Activated naive CD8-positive, alpha-beta T cell (primary cell): ENCODE measurements around the gene TDRD3.

Source experiments
- H3K27ac Mint-ChIP-seq: one replicate; pipeline ENCODE4 v1.8.0; 2021; ENCODE audit warnings: mixed read lengths
- H3K27me3 Mint-ChIP-seq: one replicate; pipeline ENCODE4 v1.8.0; 2021; ENCODE audit warnings: mixed read lengths
- H3K36me3 Mint-ChIP-seq: one replicate; pipeline ENCODE4 v1.8.0; 2021; ENCODE audit warnings: mixed read lengths
- H3K4me1 Mint-ChIP-seq: one replicate; pipeline ENCODE4 v1.8.0; 2021; ENCODE audit warnings: low read depth, mixed read lengths
- H3K4me3 Mint-ChIP-seq: one replicate; pipeline ENCODE4 v1.8.0; 2021; ENCODE audit warnings: mild to moderate bottlenecking, mixed read lengths
- H3K9me3 Mint-ChIP-seq: one replicate; pipeline ENCODE4 v1.8.0; 2021; ENCODE audit warnings: low read depth, mixed read lengths

The TDRD3 gene

DNA sequence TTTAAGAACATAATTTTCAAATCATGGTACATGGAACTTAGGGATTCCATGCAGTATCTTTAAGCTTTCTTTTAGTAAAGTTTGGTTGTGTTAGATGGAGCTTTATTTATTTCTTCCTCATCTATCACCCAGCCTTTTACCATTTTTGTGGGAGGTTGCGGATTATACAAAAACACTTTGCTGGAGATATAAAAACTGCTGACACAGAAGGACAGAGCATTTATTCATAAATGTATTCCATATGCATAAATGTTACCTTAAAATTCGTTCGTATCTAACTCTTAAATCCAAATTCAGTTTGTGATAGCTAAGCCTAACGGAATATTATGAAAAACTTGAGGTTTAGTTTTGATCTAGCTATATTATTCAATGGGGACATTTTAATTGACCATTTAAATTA lies 143.3 kb downstream of the TDRD3 start:
- no peak overlapping the region for H3K27ac Mint-ChIP-seq
- H3K36me3 Mint-ChIP-seq: peaks cover 19% of the 10 kb centered on the region
- H3K9me3 Mint-ChIP-seq: no peaks in the 10 kb centered on the region
- H3K4me3 Mint-ChIP-seq: no peak overlapping the region
- H3K27me3 Mint-ChIP-seq: no peaks in the 10 kb centered on the region
- no peaks in the 10 kb centered on the region for H3K4me1 Mint-ChIP-seq

DNA sequence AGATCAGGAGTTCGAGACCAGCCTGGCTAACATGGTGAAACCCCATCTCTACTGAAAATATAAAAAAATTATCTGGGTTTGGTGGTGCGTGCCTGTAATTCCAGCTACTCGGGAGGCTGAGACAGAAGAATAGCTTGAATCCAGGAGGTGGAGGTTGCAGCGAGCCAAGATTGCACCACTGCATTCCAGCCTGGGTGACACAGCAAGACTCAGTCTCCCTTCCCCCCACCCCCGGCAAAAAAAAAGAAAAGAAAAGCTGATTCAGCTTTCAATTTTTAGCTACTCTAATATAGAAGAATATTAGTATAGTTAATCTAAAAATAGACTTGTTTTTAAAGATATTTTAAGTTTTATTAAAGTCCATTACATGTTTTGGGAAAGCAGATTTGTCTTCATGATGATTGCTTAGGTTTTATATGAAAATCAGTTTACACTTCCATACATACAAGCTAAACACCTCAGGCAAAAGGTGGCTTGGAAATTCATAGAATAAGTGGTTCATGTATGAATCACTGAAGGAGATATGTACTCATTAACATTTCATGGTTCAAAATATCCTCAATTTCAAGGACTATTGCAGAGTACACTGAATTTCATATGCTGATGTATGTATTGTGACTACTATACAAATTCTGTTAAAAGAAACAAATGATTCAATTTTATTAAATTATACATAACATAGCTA lies 165.2 kb downstream of the TDRD3 start:
- peaks cover 21% of the 10 kb centered on the region for H3K36me3 Mint-ChIP-seq
- no peaks in the 10 kb centered on the region for H3K27me3 Mint-ChIP-seq
- H3K9me3 Mint-ChIP-seq: no peaks in the 10 kb centered on the region
- H3K4me3 Mint-ChIP-seq: no peak overlapping the region
- H3K4me1 Mint-ChIP-seq: no peaks in the 10 kb centered on the region
- H3K27ac Mint-ChIP-seq: no peak overlapping the region

GRCh38 chr13:60571571-60571970 lies 174.6 kb downstream of the TDRD3 start:
- Mint-ChIP-seq H3K27me3 (no peaks in the 10 kb centered on the region), H3K27ac (no peak overlapping the region), H3K36me3 (peaks cover 50% of the 10 kb centered on the region), H3K9me3 (no peaks in the 10 kb centered on the region), H3K4me1 (no peaks in the 10 kb centered on the region), H3K4me3 (no peak overlapping the region)

DNA sequence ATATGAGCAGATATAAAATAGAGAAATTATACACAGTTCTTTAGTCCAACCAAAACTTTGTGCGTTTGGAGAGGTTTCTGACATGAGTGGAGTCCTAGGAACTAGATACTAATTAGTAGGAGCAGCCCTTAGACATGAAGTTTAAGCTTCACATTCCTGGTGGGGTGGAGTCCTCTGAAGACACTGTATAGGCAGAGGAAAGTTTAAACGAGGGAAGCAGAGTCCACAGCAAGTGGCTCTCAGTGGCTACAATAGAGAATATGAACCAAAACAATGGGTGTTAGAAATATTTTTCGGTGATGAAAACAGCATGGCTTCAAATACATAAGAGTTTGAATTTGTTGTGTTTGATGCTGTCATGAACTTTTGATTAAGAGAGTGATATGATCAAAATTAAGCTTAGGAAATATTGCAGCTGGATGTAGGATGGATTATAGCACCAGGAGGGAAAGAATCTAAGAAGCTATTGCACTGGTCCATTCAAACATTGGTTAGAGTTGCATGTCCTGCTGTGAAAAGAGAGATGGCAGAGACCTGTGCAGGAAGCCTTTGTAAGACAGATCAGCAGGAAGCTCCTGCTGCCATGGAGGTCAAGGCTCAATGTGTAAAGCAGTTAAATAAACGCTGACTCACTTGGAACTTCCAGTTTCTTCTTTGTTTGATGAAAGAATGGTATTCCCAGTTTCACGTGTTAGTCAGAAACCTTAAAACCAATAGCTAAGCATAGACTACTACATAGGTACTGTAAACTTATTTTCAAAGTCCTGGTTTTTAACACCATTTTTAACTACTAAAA lies 175.2 kb downstream of the TDRD3 start:
- H3K4me3 Mint-ChIP-seq: no peak overlapping the region
- no peaks in the 10 kb centered on the region for H3K4me1 Mint-ChIP-seq
- H3K36me3 Mint-ChIP-seq: peaks cover 44% of the 10 kb centered on the region
- H3K27ac Mint-ChIP-seq: no peak overlapping the region
- no peaks in the 10 kb centered on the region for H3K9me3 Mint-ChIP-seq
- no peaks in the 10 kb centered on the region for H3K27me3 Mint-ChIP-seq

GRCh38 chr13:60572855-60573254 lies 175.8 kb downstream of the TDRD3 start:
- H3K4me1 Mint-ChIP-seq: no peaks in the 10 kb centered on the region
- peaks cover 42% of the 10 kb centered on the region for H3K36me3 Mint-ChIP-seq
- H3K27me3 Mint-ChIP-seq: no peaks in the 10 kb centered on the region
- H3K9me3 Mint-ChIP-seq: no peaks in the 10 kb centered on the region
- H3K27ac Mint-ChIP-seq: no peak overlapping the region
- no peak overlapping the region for H3K4me3 Mint-ChIP-seq

DNA sequence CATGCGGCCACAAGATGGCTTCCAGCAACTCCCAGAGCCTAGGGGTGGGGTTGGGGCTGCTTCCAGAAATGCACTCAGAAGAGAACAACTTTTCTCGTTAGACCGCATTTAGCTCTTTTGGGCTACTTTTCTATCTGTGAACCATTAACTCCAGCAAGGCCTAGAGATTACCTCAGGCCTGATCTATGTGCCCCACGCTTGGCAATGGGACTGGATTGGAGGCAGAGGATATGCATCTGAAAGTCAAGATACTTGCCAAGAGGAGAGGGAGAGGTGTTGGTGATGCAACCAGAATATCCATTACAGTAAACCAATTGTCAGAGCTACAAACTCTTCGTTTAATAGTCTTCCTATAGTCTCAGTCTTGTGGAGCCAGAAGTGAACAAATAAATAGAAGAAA lies 177.7 kb downstream of the TDRD3 start:
- no peaks in the 10 kb centered on the region for H3K9me3 Mint-ChIP-seq

GRCh38 chr13:60575142-60575541 lies 178.1 kb downstream of the TDRD3 start:
- no peaks in the 10 kb centered on the region for H3K9me3 Mint-ChIP-seq
- peaks cover 23% of the 10 kb centered on the region for H3K36me3 Mint-ChIP-seq
- no peak overlapping the region for H3K27ac Mint-ChIP-seq
- no peaks in the 10 kb centered on the region for H3K27me3 Mint-ChIP-seq
- no peaks in the 10 kb centered on the region for H3K4me1 Mint-ChIP-seq
- no peak overlapping the region for H3K4me3 Mint-ChIP-seq

More for the DNA sequence above, 177.7 kb downstream of the TDRD3 start:
- no peaks in the 10 kb centered on the region for H3K4me1 Mint-ChIP-seq
- no peak overlapping the region for H3K27ac Mint-ChIP-seq
- no peak overlapping the region for H3K4me3 Mint-ChIP-seq
- H3K27me3 Mint-ChIP-seq: no peaks in the 10 kb centered on the region
- peaks cover 27% of the 10 kb centered on the region for H3K36me3 Mint-ChIP-seq

- no peaks in the 10 kb centered on the region for H3K27me3 Mint-ChIP-seq
- peaks cover 10% of the 10 kb centered on the region for H3K36me3 Mint-ChIP-seq
- H3K4me3 Mint-ChIP-seq: no peak overlapping the region
- H3K27ac Mint-ChIP-seq: no peak overlapping the region
- no peaks in the 10 kb centered on the region for H3K9me3 Mint-ChIP-seq
- H3K4me1 Mint-ChIP-seq: no peaks in the 10 kb centered on the region
Observed at GRCh38 chr13:60577761-60578160, 180.7 kb downstream of the TDRD3 start.

GRCh38 chr13:60583196-60583888 lies 186.3 kb downstream of the TDRD3 start:
- Mint-ChIP-seq H3K4me1 (no peaks in the 10 kb centered on the region), H3K9me3 (no peaks in the 10 kb centered on the region), H3K4me3 (no peak overlapping the region), H3K27ac (no peak overlapping the region), H3K27me3 (peaks cover 3% of the 10 kb centered on the region), H3K36me3 (no peaks in the 10 kb centered on the region)

DNA sequence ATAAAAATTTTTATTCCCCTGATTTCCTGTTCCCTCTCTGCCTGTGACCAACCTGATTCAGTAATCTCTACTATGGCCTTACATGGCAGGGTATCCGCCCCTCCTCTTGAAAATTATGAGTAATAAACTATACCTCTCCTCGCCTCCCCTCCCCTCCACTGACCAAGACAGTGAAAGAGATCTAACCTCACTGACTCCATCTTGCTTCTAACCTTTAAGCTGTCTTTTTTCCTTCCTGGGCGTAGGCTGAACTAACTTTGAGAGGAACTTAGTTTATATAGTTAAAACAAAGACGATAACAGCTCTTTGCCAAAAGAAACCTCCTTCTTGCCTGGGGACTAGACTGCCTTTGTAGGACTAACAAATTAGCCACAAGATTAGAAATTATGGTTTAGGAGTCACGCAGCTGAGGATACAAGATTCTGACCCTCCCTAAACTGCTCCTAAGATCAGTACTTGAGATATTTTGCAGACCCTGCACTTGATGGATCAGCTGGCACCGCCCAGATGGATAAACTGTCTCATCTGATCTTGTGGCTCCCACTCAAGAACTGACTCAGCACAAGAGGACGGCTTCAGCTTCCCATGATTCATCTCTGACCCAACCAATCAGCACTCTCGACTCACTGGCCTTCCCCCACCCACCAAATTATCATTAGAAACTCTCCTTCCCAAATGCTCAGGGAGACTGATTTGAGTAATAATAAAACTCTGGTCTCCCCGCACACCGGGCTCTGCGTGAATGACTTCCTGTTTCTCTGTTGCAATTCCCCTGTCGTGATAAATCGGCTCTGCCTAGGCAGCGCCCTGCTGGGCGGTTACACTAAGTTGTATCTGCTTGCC lies 187.1 kb downstream of the TDRD3 start:
- Mint-ChIP-seq H3K27me3 (peaks cover 3% of the 10 kb centered on the region), H3K36me3 (no peaks in the 10 kb centered on the region), H3K4me1 (no peaks in the 10 kb centered on the region), H3K27ac (no peak overlapping the region), H3K4me3 (no peak overlapping the region), H3K9me3 (no peaks in the 10 kb centered on the region)

DNA sequence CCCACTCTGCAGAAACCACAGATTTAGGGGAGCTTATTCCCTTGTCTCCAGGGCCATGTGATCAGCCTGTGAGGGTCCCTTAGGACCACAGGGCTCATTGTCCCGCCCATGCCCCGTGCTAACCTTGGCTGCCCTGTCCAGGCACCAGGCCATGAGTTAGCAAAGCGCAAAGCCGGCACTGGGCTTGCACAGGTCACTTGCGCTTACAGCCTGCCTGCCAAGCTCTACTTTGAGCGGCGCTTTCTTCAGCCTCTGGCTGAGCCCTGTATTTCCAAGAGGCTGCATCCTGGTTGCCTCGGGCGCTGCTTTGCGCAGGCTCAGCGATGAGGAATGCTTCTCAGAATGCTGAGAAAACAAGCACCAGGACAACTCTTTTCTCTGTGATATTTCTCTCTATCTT lies 188.0 kb downstream of the TDRD3 start:
- Mint-ChIP-seq H3K36me3 (no peaks in the 10 kb centered on the region), H3K27me3 (peaks cover 3% of the 10 kb centered on the region), H3K4me3 (no peak overlapping the region), H3K9me3 (no peaks in the 10 kb centered on the region), H3K27ac (no peak overlapping the region), H3K4me1 (no peaks in the 10 kb centered on the region)

DNA sequence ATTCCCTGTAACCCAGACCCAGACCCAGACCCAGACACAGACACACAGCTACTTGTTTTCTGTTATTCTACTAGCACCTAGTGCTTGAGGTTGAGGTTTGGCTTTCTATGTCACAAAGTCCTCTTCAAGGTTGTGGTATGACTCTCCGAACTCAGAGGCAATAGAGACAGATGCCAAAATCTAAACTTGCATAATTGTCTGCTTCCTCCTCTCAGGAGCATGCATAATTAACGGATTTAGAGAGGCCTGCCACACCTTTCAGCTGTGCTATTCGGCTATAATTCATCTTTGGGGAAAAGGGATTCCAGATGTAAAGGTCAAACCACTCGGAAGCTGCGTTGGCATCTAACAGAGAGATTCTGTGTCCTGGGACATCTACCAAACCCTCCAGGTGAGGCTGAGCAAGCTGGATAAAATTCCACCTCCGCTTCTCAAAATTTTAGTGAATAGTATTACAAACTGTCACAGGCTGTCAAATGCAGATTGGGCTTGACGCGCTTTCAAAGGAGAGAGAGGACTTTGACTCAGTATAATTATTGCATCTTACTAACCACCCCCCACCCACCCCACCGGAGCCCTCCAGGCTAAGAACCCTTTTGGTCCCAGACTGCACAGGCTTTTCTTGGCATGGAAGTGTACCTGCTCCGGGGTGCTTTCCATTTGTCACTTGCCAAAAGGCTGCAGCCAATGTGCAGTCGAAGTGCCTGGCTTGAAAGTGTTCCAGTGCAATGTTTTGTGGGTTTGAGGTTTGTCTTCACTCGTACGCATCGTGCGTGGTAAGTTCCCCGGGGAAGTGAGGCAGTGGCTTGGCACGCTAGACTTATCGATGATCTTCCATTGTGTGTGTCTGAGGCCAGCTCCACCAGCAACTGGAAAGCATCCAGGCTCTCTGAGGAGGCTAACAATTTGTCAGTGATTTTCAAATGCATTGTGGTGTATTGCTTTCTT lies 194.1 kb downstream of the TDRD3 start:
- Mint-ChIP-seq H3K27ac (no peak overlapping the region), H3K27me3 (peaks cover 3% of the 10 kb centered on the region), H3K9me3 (no peaks in the 10 kb centered on the region), H3K4me3 (no peak overlapping the region), H3K36me3 (no peaks in the 10 kb centered on the region), H3K4me1 (no peaks in the 10 kb centered on the region)

DNA sequence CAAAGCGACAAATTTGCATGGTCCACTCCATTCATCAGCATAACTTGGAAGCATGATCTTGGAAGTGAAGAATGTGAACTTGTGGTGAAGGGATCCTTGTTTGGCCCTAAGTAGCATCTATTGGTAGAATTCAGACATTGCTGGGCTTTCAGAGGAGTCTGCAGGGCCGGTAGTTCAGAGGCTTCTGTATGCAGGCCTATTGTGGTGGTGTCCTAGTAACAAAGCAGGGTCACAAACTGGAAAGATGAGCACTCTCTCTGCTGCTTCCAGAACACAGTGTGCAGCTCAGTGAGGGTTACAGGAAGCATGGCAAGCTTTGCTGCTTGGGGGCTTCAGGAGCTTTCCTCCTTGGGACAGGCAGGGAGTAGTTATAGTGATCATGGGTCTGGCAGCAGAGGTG lies 206.0 kb downstream of the TDRD3 start:
- H3K27ac Mint-ChIP-seq: no peak overlapping the region
- H3K36me3 Mint-ChIP-seq: no peaks in the 10 kb centered on the region
- peaks cover 3% of the 10 kb centered on the region for H3K27me3 Mint-ChIP-seq
- no peaks in the 10 kb centered on the region for H3K9me3 Mint-ChIP-seq
- H3K4me1 Mint-ChIP-seq: no peaks in the 10 kb centered on the region
- no peak overlapping the region for H3K4me3 Mint-ChIP-seq

DNA sequence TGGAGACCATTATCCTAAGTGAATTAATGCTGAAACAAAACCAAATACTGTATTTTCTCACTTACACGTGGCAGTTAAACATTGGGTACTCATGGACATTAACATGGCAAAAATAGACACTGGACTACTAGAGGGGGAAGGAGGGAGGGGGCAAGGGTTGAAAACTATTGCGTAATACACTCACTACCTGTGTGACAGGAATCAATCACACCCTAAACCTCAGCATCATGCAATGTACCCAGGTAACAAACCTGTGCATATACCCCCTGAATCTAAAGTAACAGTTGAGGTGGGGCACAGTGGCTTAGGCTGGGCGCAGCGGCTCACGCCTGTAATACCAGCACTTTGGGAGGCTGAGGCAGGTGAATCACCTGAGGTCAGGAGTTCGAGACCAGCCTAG lies 207.0 kb downstream of the TDRD3 start:
- Mint-ChIP-seq H3K27me3 (peaks cover 3% of the 10 kb centered on the region), H3K27ac (no peak overlapping the region), H3K4me3 (no peak overlapping the region), H3K4me1 (no peaks in the 10 kb centered on the region), H3K9me3 (no peaks in the 10 kb centered on the region), H3K36me3 (no peaks in the 10 kb centered on the region)
